Measurements from ENCODE around the gene TBX18. TPM values are rescaled to one million over a fixed set of nuclear protein-coding genes. Genes with fewer than 3 reads are reported as not detected.

The TBX18 gene
- total RNA-seq, 3 donors from 2014 or later, result 8.8 to 20.6 (median 17.0) TPM

- intact Hi-C loops (cut with DNase I; ENCODE audit: low total_unique reads), result no loop called here
- H3K4me1 ChIP-seq, result no peaks in the 10 kb centered on the region
These were observed 20.8 kb downstream of the TBX18 start for GRCh38 chr6:84743616-84744015.

GRCh38 chr6:84740385-84740784 lies 24.0 kb downstream of the TBX18 start:
- Histone ChIP-seq H3K4me1 (no peaks in the 10 kb centered on the region), H3K9me3 (no peaks in the 10 kb centered on the region), H3K27ac (no peak overlapping the region), H3K36me3 (no peaks in the 10 kb centered on the region), H3K4me3 (no peak overlapping the region), H3K27me3 (no peaks in the 10 kb centered on the region)
- no peak for TF ChIP-seq CTCF (IDR thresholded peaks at IDR 0.05)
- TF ChIP-seq POLR2AphosphoS5 (IDR thresholded peaks at IDR 0.05), result no peak
- intact Hi-C loops (cut with DNase I; ENCODE audit: low total_unique reads), result no loop called here
- no peak for DNase-seq (ENCODE audit: low spot score in 2 of 2)

More at GRCh38 chr6:84743616-84744015, 20.8 kb downstream of the TBX18 start:
- no peaks in the 10 kb centered on the region for H3K27me3 ChIP-seq
- H3K27ac ChIP-seq, result no peak overlapping the region
- H3K36me3 ChIP-seq, result no peaks in the 10 kb centered on the region
- H3K4me3 ChIP-seq, result no peak overlapping the region
- H3K9me3 ChIP-seq, result no peaks in the 10 kb centered on the region
- TF ChIP-seq POLR2AphosphoS5 (IDR thresholded peaks at IDR 0.05) (no peak), CTCF (IDR thresholded peaks at IDR 0.05) (no peak), POLR2A (IDR thresholded peaks at IDR 0.05) (no peak)
- DNase-seq (ENCODE audit: low spot score in 2 of 2), result no peak

GRCh38 chr6:84739866-84740208 lies 24.6 kb downstream of the TBX18 start:
- Histone ChIP-seq H3K9me3 (no peaks in the 10 kb centered on the region), H3K4me1 (no peaks in the 10 kb centered on the region), H3K36me3 (no peaks in the 10 kb centered on the region), H3K27me3 (no peaks in the 10 kb centered on the region), H3K27ac (no peak overlapping the region), H3K4me3 (no peak overlapping the region)
- intact Hi-C loops (cut with DNase I; ENCODE audit: low total_unique reads), result no loop called here
- DNase-seq (ENCODE audit: low spot score in 2 of 2), result no peak
- TF ChIP-seq POLR2A (IDR thresholded peaks at IDR 0.05) (no peak), POLR2AphosphoS5 (IDR thresholded peaks at IDR 0.05) (no peak), CTCF (IDR thresholded peaks at IDR 0.05) (no peak)

GRCh38 chr6:84738996-84739865 lies 25.2 kb downstream of the TBX18 start:
- Histone ChIP-seq H3K27me3 (no peaks in the 10 kb centered on the region), H3K27ac (no peak overlapping the region), H3K9me3 (no peaks in the 10 kb centered on the region), H3K36me3 (no peaks in the 10 kb centered on the region), H3K4me1 (no peaks in the 10 kb centered on the region), H3K4me3 (no peak overlapping the region)
- no peak for TF ChIP-seq POLR2A (IDR thresholded peaks at IDR 0.05)
- TF ChIP-seq CTCF (IDR thresholded peaks at IDR 0.05), result no peak
- TF ChIP-seq POLR2AphosphoS5 (IDR thresholded peaks at IDR 0.05), result no peak
- DNase-seq (ENCODE audit: low spot score in 2 of 2), result no peak
- intact Hi-C loops (cut with DNase I; ENCODE audit: low total_unique reads), result no loop called here

GRCh38 chr6:84733889-84734288 lies 30.5 kb downstream of the TBX18 start:
- no peak overlapping the region for H3K4me3 ChIP-seq
- intact Hi-C loops (cut with DNase I; ENCODE audit: low total_unique reads), result no loop called here

More at GRCh38 chr6:84733889-84734288, 30.5 kb downstream of the TBX18 start:
- DNase-seq (ENCODE audit: low spot score in 2 of 2), result no peak
- no peak overlapping the region for H3K27ac ChIP-seq
- H3K36me3 ChIP-seq, result no peaks in the 10 kb centered on the region
- no peak for TF ChIP-seq CTCF (IDR thresholded peaks at IDR 0.05)
- no peak for TF ChIP-seq POLR2AphosphoS5 (IDR thresholded peaks at IDR 0.05)
- TF ChIP-seq POLR2A (IDR thresholded peaks at IDR 0.05), result no peak
- H3K9me3 ChIP-seq, result no peaks in the 10 kb centered on the region
- H3K27me3 ChIP-seq, result no peaks in the 10 kb centered on the region
- H3K4me1 ChIP-seq, result no peaks in the 10 kb centered on the region

Data from breast epithelium (tissue), 4 donors.